Measurements from ENCODE around the gene PACC1. TPM values are rescaled to one million over a fixed set of nuclear protein-coding genes. Genes with fewer than 3 reads are reported as not detected.
"Not testable (repeated sequence)": the region's sequence is repeated elsewhere in the genome, so short reads cannot be mapped to it uniquely, and the experiment has no call there.

PACC1 gene
- total RNA-seq, 1 experiment from 2014 or later: 21.2 TPM

GRCh38 chr1:212397171-212397570, 17.5 kb downstream of the PACC1 start:
- DNase-seq (ENCODE audit: low read depth): no peak

DNA sequence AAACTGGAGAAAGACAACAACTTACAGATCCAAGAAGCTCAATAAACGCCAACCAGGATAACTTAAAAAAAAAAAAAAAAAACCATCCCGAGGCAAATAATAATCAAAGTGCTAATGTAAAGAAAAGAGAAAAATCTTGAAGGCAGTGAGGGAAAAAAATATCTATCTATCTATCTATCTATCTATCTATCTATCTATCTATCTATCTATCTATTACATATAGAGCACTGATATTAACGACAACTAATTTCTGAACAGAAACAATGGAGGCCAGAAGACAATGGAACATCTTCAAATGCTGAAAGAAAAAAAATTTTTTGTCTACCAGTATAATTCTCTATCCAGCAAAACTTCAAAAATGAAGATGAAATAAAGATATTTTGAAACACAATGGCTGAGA, 18.0 kb downstream of the PACC1 start:
- DNase-seq (ENCODE audit: low read depth): no peak

DNA sequence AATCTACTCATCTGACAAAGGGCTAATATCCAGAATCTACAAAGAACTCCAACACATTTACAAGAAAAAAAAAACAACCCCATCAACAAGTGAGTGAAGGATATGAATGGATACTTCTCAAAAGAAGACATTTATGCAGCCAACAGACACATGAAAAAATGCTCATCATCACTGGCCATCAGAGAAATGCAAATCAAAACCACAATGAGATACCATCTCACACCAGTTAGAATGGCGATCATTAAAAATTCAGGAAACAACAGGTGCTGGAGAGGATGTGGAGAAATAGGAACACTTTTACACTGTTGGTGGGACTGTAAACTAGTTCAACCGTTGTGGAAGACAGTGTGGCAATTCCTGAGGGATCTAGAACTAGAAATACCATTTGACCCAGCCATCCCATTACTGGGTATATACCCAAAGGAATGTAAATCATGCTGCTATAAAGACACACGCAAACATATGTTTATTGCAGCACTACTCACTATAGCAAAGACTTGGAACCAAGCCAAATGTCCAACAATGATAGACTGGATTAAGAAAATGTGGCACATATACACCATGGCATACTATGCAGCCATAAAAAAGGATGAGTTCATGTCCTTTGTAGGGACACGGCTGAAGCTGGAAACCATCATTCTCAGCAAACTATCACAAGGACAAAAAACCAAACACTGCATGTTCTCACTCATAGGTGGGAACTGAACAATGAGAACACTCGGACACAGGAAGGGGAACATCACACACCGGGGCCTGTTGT, 18.8 kb downstream of the PACC1 start:
- DNase-seq (ENCODE audit: low read depth): not testable (repeated sequence)

- no peak for DNase-seq (ENCODE audit: low read depth)
Measured at GRCh38 chr1:212388985-212389716, 25.5 kb downstream of the PACC1 start.

GRCh38 chr1:212386029-212386428, 28.7 kb downstream of the PACC1 start:
- DNase-seq (ENCODE audit: low read depth): no peak

GRCh38 chr1:212381397-212382035, 33.2 kb downstream of the PACC1 start:
- DNase-seq (ENCODE audit: low read depth): no peak

- DNase-seq (ENCODE audit: low read depth): no peak
Measured at GRCh38 chr1:212379366-212379765, 35.3 kb downstream of the PACC1 start.

DNA sequence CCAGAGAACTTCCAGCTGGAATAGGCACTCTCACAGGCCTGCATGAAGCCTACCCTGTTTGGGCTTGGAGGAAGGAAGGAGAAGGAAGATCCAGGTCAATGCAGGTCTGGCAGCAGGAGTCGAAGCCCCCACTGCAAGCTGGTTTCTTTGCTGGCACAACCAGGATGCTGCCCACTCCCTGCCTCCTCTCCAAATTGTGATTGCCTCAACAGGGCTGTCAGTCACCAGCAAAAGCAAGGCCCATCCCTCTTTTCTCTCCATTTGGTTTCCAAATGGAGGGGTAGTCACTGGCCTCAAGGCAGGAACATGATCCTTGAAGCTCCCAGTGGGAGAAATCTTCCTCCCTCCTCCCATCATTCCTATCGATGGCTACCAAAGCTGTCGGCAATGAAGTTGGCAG, 37.0 kb downstream of the PACC1 start:
- no peak for DNase-seq (ENCODE audit: low read depth)

DNA sequence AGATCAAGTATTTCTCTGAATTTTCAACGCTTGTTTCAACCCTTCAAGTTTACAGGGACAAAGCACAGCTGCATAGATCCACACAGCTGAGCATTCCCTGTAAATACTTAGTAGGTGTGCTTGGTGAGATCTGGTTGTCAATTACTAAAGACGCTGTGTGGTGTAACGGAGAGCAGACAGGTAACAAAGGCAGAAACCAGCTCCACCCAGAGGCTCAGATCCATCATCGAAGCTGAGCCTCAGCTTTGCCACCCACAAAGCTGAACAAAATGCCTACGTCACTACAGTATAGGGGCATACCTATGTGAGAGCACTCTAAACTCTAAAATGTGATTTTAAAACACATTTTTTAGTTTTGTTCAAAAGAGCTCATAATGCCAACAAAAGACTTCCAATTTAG, 38.7 kb downstream of the PACC1 start:
- no peak for DNase-seq (ENCODE audit: low read depth)

GRCh38 chr1:212368073-212368484, 46.6 kb downstream of the PACC1 start:
- DNase-seq (ENCODE audit: low read depth): peak; percentile 52

- DNase-seq (ENCODE audit: low read depth): no peak
Measured at GRCh38 chr1:212367474-212368072, 47.1 kb downstream of the PACC1 start.

DNA sequence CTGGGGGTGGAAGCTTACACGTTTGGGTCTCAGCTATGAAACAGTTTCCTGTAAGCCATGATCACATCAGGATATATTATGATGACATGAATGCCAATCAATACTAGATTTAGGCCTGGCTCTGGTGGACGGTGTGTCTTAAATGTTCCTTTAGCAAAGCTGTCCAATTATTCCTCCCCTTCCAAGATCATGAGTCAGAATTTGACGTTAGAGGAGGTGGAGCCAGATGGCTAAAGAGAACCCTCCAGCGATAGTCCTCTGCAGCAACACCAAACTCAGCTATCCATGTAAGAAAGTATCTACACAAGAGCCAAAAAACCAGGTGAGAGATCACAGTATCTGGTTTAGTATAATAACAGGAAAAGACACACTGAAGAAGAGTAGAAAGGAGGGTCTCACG, 47.8 kb downstream of the PACC1 start:
- peak; percentile 2 for DNase-seq (ENCODE audit: low read depth)

- no peak for DNase-seq (ENCODE audit: low read depth)
Measured at GRCh38 chr1:212364985-212365384, 49.7 kb downstream of the PACC1 start.

GRCh38 chr1:212359794-212360479, 54.7 kb downstream of the PACC1 start:
- DNase-seq (ENCODE audit: low read depth): no peak

- no peak for DNase-seq (ENCODE audit: low read depth)
Measured at GRCh38 chr1:212355230-212355969, 59.3 kb downstream of the PACC1 start.

- DNase-seq (ENCODE audit: low read depth): no peak
Measured at GRCh38 chr1:212354464-212354863, 60.2 kb downstream of the PACC1 start.

- DNase-seq (ENCODE audit: low read depth): no peak
Measured at GRCh38 chr1:212353181-212353580, 61.5 kb downstream of the PACC1 start.

GRCh38 chr1:212351588-212352362, 62.9 kb downstream of the PACC1 start:
- no peak for DNase-seq (ENCODE audit: low read depth)

- DNase-seq (ENCODE audit: low read depth): no peak
Measured at GRCh38 chr1:212346601-212347000, 68.1 kb downstream of the PACC1 start.

DNA sequence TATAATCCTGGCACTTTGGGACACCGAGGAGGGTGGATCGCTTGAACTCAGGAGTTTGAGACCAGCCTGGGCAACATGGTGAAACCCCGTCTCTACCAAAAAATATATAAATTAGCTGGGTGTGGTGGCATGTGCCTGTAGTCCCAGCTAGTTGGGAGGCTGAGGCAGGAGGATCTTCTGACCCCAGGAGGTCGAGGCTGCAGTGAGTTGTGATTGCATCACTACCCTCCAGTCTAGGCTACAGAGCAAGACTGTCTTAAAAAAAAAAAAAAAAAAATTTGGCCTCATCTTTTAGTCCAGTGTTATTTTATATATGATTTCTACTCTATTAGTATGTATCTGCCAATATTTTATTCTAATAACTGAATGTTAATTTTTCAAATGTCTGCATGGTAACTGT, 69.8 kb downstream of the PACC1 start:
- no peak for DNase-seq (ENCODE audit: low read depth)
